Neural progenitor cell (in vitro differentiated cells): ENCODE measurements around the gene JADE1. TPM values are rescaled to one million over a fixed set of nuclear protein-coding genes. Genes with fewer than 3 reads are reported as not detected.

Source experiments
- DNase-seq: peaks from one replicate; pipeline ENCODE4 v3.0.0-alpha.2; 2016; ENCODE audit warnings: low spot score
- H2AFZ ChIP-seq: fragments of 200-600 bp; sonication (generic); replicated peaks from 2 replicates; pipeline ENCODE4 v1.6.1; 2016; ENCODE audit warnings: antibody characterized with exemption
- H3F3A ChIP-seq: fragments of 200-600 bp; sonication (generic); 2 replicates; pipeline ENCODE4 v1.6.1; 2016; ENCODE audit warnings: antibody characterized with exemption, low read depth
- H3K27ac ChIP-seq: fragments of 200-600 bp; sonication (generic); 2 replicates; pipeline ENCODE4 v1.5.1; 2016; ENCODE audit warnings: mild to moderate bottlenecking
- H3K27me3 ChIP-seq: fragments of 200-600 bp; sonication (generic); 2 replicates; pipeline ENCODE4 v1.6.1; 2016; ENCODE audit warnings: mild to moderate bottlenecking, moderate library complexity
- H3K36me3 ChIP-seq: fragments of 200-600 bp; sonication (generic); 2 replicates; pipeline ENCODE4 v1.5.1; 2016
- H3K4me1 ChIP-seq: fragments of 200-600 bp; sonication (generic); 2 replicates; pipeline ENCODE4 v1.6.1; 2016; ENCODE audit warnings: mixed run types
- H3K4me2 ChIP-seq: fragments of 200-600 bp; sonication (generic); 2 replicates; pipeline ENCODE4 v1.6.1; 2016
- H3K4me3 ChIP-seq: fragments of 200-600 bp; sonication (generic); 2 replicates; pipeline ENCODE4 v1.5.1; 2016
- H3K79me2 ChIP-seq: fragments of 200-600 bp; sonication (generic); 2 replicates; pipeline ENCODE4 v1.6.1; 2016; ENCODE audit warnings: low read depth
- H3K9ac ChIP-seq: fragments of 200-600 bp; sonication (generic); 2 replicates; pipeline ENCODE4 v1.6.1; 2016
- H3K9me3 ChIP-seq: fragments of 200-600 bp; sonication (generic); 2 replicates; pipeline ENCODE4 v1.5.1; 2016; ENCODE audit warnings: low read depth
- H4K20me1 ChIP-seq: fragments of 200-600 bp; sonication (generic); 2 replicates; pipeline ENCODE4 v1.6.1; 2016; ENCODE audit warnings: low read depth
- H3K27ac Mint-ChIP-seq: 3 replicates; pipeline ENCODE4 v1.8.0; 2021; ENCODE audit warnings: mixed read lengths
- H3K27me3 Mint-ChIP-seq: 2 replicates; pipeline ENCODE4 v1.8.0; 2022; ENCODE audit warnings: low read depth, mild to moderate bottlenecking, inconsistent platforms, moderate library complexity, mixed read lengths; ENCODE audit not compliant: insufficient read depth
- H3K36me3 Mint-ChIP-seq: 3 replicates; pipeline ENCODE4 v1.8.0; 2021; ENCODE audit warnings: mixed read lengths
- H3K4me1 Mint-ChIP-seq: 3 replicates; pipeline ENCODE4 v1.8.0; 2021; ENCODE audit warnings: mixed read lengths
- H3K4me3 Mint-ChIP-seq: 3 replicates; pipeline ENCODE4 v1.8.0; 2021; ENCODE audit warnings: mild to moderate bottlenecking, moderate library complexity, mixed read lengths
- H3K9me3 Mint-ChIP-seq: 3 replicates; pipeline ENCODE4 v1.8.0; 2020; ENCODE audit warnings: mixed read lengths
- CTCF ChIP-seq: fragments of 200-600 bp; sonication (generic); IDR thresholded peaks from 2 replicates; pipeline ENCODE4 v1.5.1; 2017; ENCODE audit warnings: antibody characterized with exemption, mild to moderate bottlenecking
- EZH2 ChIP-seq: fragments of 200-600 bp; sonication (generic); IDR thresholded peaks from 2 replicates; pipeline ENCODE4 v1.6.1; 2017; ENCODE audit warnings: antibody characterized with exemption, mild to moderate bottlenecking, moderate library complexity
- EZH2phosphoT487 ChIP-seq: fragments of 200-600 bp; sonication (generic); IDR thresholded peaks from 2 replicates; pipeline ENCODE4 v1.6.1; 2017; ENCODE audit warnings: antibody characterized with exemption
- total RNA-seq: library from RNA; depleted of rRNA; stranded (reverse); fragments of >200 nt; gene quantifications from 2 replicates; pipeline ENCODE4 v1.2.3, GENCODE V29; 2015; ENCODE audit warnings: low replicate concordance

JADE1 gene
- total RNA-seq, 1 donor from 2014 or later: 55.9 TPM

GRCh38 chr4:128823025-128823661 lies 13.6 kb downstream of the JADE1 start:
- no peak for TF ChIP-seq EZH2
- no peak for TF ChIP-seq EZH2phosphoT487
- TF ChIP-seq CTCF: no peak
- peaks cover 46% of the 10 kb centered on the region for H3K4me1 ChIP-seq
- Mint-ChIP-seq H3K9me3 (peaks cover 7% of the 10 kb centered on the region), H3K4me3 (no peak overlapping the region), H3K27me3 (no peaks in the 10 kb centered on the region), H3K36me3 (peaks cover 37% of the 10 kb centered on the region), H3K4me1 (peaks cover 23% of the 10 kb centered on the region), H3K27ac (no peak overlapping the region)
- H4K20me1 ChIP-seq: peaks cover 97% of the 10 kb centered on the region
- no peak overlapping the region for H3K4me3 ChIP-seq
- H3K4me2 ChIP-seq: peak overlapping the region; percentile 11
- no peaks in the 10 kb centered on the region for H3K36me3 ChIP-seq
- H3K9me3 ChIP-seq: no peaks in the 10 kb centered on the region
- no peaks in the 10 kb centered on the region for H3K27me3 ChIP-seq
- no peak overlapping the region for H3K27ac ChIP-seq
- H3K79me2 ChIP-seq: peaks cover 100% of the 10 kb centered on the region
- no peak for DNase-seq
- no peaks in the 10 kb centered on the region for H3F3A ChIP-seq
- no peak overlapping the region for H2AFZ ChIP-seq
- no peak overlapping the region for H3K9ac ChIP-seq

- no peak overlapping the region for H3K27ac ChIP-seq
- no peaks in the 10 kb centered on the region for H3K27me3 ChIP-seq
- DNase-seq: no peak
- H4K20me1 ChIP-seq: peaks cover 98% of the 10 kb centered on the region
- H3K36me3 Mint-ChIP-seq: peaks cover 34% of the 10 kb centered on the region
- peaks cover 25% of the 10 kb centered on the region for H3K4me1 Mint-ChIP-seq
- peaks cover 8% of the 10 kb centered on the region for H3K9me3 Mint-ChIP-seq
- peaks cover 43% of the 10 kb centered on the region for H3K4me1 ChIP-seq
- H3K4me3 Mint-ChIP-seq: no peak overlapping the region
- H3K27me3 Mint-ChIP-seq: peaks cover 4% of the 10 kb centered on the region
- no peak overlapping the region for H3K27ac Mint-ChIP-seq
- no peak overlapping the region for H3K4me3 ChIP-seq
- H3K36me3 ChIP-seq: no peaks in the 10 kb centered on the region
- peaks cover 8% of the 10 kb centered on the region for H3F3A ChIP-seq
- TF ChIP-seq EZH2 (no peak), CTCF (no peak), EZH2phosphoT487 (no peak)
- no peak overlapping the region for H3K9ac ChIP-seq
- peaks cover 100% of the 10 kb centered on the region for H3K79me2 ChIP-seq
- no peak overlapping the region for H2AFZ ChIP-seq
- no peak overlapping the region for H3K4me2 ChIP-seq
- H3K9me3 ChIP-seq: no peaks in the 10 kb centered on the region
These were observed 15.7 kb downstream of the JADE1 start for GRCh38 chr4:128825226-128825625.

- H2AFZ ChIP-seq: no peak overlapping the region
- H3K9ac ChIP-seq: no peak overlapping the region
- H3K27me3 ChIP-seq: no peaks in the 10 kb centered on the region
- peaks cover 25% of the 10 kb centered on the region for H3F3A ChIP-seq
- no peak overlapping the region for H3K4me3 ChIP-seq
- peaks cover 23% of the 10 kb centered on the region for H3K36me3 Mint-ChIP-seq
- DNase-seq: no peak
- peaks cover 61% of the 10 kb centered on the region for H3K4me1 ChIP-seq
- no peak overlapping the region for H3K27ac Mint-ChIP-seq
- H3K36me3 ChIP-seq: no peaks in the 10 kb centered on the region
- no peak overlapping the region for H3K27ac ChIP-seq
- peak overlapping the region; percentile 45 for H3K4me2 ChIP-seq
- H3K9me3 ChIP-seq: no peaks in the 10 kb centered on the region
- TF ChIP-seq CTCF: no peak
- peaks cover 4% of the 10 kb centered on the region for H3K9me3 Mint-ChIP-seq
- H3K27me3 Mint-ChIP-seq: peaks cover 5% of the 10 kb centered on the region
- H4K20me1 ChIP-seq: peaks cover 98% of the 10 kb centered on the region
- peaks cover 45% of the 10 kb centered on the region for H3K4me1 Mint-ChIP-seq
- peaks cover 100% of the 10 kb centered on the region for H3K79me2 ChIP-seq
- no peak overlapping the region for H3K4me3 Mint-ChIP-seq
These were observed 17.8 kb downstream of the JADE1 start for GRCh38 chr4:128827296-128827695.
